Measurements from ENCODE around the gene ELAVL1. TPM values are rescaled to one million over a fixed set of nuclear protein-coding genes. Genes with fewer than 3 reads are reported as not detected.

ELAVL1 gene
- total and polyA plus RNA-seq, 9 of the 15 experiments (the other 6 are each of a cell fraction or from before 2014, with no cell fraction given), result 4.3 to 172 (median 69.2) TPM

DNA sequence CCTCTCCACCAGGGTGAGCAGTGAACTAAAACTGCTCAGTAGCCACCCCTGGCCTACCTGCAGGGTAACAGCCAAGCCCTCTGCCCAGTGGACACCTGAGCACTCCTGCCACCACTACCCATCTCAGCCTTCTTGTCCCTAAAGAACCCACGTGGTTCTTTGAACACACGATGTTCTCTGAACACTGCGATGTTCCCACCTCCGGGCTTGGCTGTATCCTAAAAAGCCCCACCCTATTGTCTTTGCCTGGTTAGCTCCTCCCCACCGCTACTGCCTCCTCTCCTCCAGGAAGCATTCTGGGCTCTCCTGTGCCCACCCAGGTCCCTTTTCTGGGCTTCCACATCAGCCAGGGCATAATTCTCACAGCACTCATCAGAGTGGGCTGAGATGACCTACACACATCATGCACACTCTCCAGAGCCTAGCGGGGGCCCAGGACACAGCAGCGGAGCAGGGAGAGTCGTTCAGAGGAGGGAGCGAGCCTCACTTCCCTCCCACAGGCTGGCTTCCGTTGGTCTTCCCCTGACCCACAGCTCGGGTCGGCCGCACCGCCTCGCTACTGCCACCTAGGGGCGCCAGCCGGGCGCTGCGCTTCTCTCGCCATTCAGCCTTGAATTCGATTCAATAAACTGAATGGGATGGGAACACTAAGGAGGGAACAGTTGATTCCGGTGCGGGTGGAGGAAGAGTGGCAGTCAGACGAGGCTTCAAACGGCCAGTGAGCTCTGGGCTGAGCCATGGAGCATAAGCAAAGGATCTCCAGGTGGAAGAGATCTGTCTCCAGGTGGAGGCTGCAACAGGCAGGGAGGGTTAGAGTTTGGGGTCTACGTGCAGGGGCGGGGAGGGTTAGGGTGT, 3.2 kb downstream of the ELAVL1 start (continued):
- TF ChIP-seq, protein P1, sequence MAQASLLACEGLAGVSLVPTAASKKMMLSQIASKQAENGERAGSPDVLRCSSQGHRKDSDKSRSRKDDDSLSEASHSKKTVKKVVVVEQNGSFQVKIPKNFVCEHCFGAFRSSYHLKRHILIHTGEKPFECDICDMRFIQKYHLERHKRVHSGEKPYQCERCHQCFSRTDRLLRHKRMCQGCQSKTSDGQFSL (CRISPR knock-in tag; IDR thresholded peaks at IDR 0.05), result no peak
- TF ChIP-seq, protein P1 (tag; IDR thresholded peaks at IDR 0.05), result no peak
- TF ChIP-seq HIVEP1 (CRISPR knock-in tag; IDR thresholded peaks at IDR 0.05) (no peak), PHB (CRISPR knock-in tag; IDR thresholded peaks at IDR 0.05) (no peak), ZNF445 (CRISPR knock-in tag; IDR thresholded peaks at IDR 0.05; ENCODE audit: low read depth) (no peak), ELF1 (tag; IDR thresholded peaks at IDR 0.05) (no peak), NCOA6 (IDR thresholded peaks at IDR 0.05) (no peak), CREM (IDR thresholded peaks at IDR 0.05; ENCODE audit: low read depth) (peak; percentile 53; the same call in 1 of the 2 replicates), ZNF174 (CRISPR knock-in tag; IDR thresholded peaks at IDR 0.05) (no peak), ZNF324 (CRISPR knock-in tag; IDR thresholded peaks at IDR 0.05) (no peak), SIX5 (IDR thresholded peaks at IDR 0.05; ENCODE audit: borderline replicate concordance in 1 of 2, insufficient read depth in 1 of 2, low read depth in 1 of 2, low read length in 2 of 2) (no peak), TCFL5 (CRISPR knock-in tag; conservative IDR thresholded peaks at IDR 0.05) (no peak), TBL1XR1 (IDR thresholded peaks at IDR 0.05; ENCODE audit: low read length in 2 of 2) (no peak), SMARCA4 (IDR thresholded peaks at IDR 0.05) (no peak), NBN (IDR thresholded peaks at IDR 0.05; ENCODE audit: low read depth) (peak; percentile 43; the same call in 1 of the 2 replicates), ZNF3 (CRISPR knock-in tag; IDR thresholded peaks at IDR 0.05) (no peak), KLF10 (CRISPR knock-in tag; IDR thresholded peaks at IDR 0.05) (no peak), KLF1 (tag; IDR thresholded peaks at IDR 0.05) (no peak), KDM5B (IDR thresholded peaks at IDR 0.05; ENCODE audit: insufficient replicate concordance, low read depth, low read length) (no peak), MED1 (CRISPR knock-in tag; IDR thresholded peaks at IDR 0.05; ENCODE audit: borderline replicate concordance) (no peak), EWSR1 (IDR thresholded peaks at IDR 0.05; ENCODE audit: borderline replicate concordance, low read depth, partially characterized antibody) (no peak), NFATC3 (IDR thresholded peaks at IDR 0.05) (no peak)
- TF ChIP-seq, protein P2, sequence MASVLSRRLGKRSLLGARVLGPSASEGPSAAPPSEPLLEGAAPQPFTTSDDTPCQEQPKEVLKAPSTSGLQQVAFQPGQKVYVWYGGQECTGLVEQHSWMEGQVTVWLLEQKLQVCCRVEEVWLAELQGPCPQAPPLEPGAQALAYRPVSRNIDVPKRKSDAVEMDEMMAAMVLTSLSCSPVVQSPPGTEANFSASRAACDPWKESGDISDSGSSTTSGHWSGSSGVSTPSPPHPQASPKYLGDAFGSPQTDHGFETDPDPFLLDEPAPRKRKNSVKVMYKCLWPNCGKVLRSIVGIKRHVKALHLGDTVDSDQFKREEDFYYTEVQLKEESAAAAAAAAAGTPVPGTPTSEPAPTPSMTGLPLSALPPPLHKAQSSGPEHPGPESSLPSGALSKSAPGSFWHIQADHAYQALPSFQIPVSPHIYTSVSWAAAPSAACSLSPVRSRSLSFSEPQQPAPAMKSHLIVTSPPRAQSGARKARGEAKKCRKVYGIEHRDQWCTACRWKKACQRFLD (CRISPR knock-in tag; IDR thresholded peaks at IDR 0.05), result no peak
- TF ChIP-seq, protein P3, sequence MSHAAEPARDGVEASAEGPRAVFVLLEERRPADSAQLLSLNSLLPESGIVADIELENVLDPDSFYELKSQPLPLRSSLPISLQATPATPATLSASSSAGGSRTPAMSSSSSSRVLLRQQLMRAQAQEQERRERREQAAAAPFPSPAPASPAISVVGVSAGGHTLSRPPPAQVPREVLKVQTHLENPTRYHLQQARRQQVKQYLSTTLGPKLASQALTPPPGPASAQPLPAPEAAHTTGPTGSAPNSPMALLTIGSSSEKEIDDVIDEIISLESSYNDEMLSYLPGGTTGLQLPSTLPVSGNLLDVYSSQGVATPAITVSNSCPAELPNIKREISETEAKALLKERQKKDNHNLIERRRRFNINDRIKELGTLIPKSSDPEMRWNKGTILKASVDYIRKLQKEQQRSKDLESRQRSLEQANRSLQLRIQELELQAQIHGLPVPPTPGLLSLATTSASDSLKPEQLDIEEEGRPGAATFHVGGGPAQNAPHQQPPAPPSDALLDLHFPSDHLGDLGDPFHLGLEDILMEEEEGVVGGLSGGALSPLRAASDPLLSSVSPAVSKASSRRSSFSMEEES (CRISPR knock-in tag; IDR thresholded peaks at IDR 0.05), result no peak
- TF ChIP-seq, protein P4, sequence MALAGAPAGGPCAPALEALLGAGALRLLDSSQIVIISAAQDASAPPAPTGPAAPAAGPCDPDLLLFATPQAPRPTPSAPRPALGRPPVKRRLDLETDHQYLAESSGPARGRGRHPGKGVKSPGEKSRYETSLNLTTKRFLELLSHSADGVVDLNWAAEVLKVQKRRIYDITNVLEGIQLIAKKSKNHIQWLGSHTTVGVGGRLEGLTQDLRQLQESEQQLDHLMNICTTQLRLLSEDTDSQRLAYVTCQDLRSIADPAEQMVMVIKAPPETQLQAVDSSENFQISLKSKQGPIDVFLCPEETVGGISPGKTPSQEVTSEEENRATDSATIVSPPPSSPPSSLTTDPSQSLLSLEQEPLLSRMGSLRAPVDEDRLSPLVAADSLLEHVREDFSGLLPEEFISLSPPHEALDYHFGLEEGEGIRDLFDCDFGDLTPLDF (CRISPR knock-in tag; IDR thresholded peaks at IDR 0.05), result no peak
